Fibroblast of pulmonary artery (primary cell): ENCODE measurements around the gene MIAT.

Source experiments
- DNase-seq: peaks from one replicate; pipeline ENCODE4 v3.0.0-alpha.2; 2010; ENCODE audit warnings: low read depth
- H3K4me3 ChIP-seq: replicated peaks from 2 replicates; pipeline ENCODE4 v1.5.1; 2011; ENCODE audit warnings: low read depth, mild to moderate bottlenecking, control low read depth, low read length, moderate library complexity
- CTCF ChIP-seq: IDR thresholded peaks from 2 replicates; pipeline ENCODE4 v1.5.1; 2011; ENCODE audit warnings: mild to moderate bottlenecking, control low read depth, low read length, inconsistent platforms; ENCODE audit errors: missing control alignments

Gene MIAT

GRCh38 chr22:26725012-26725676, 67.8 kb downstream of the MIAT start:
- no peak for DNase-seq
- no peak for TF ChIP-seq CTCF
- no peak overlapping the region for H3K4me3 ChIP-seq
